Cerebellar nuclear complex (tissue), 1 donor: ENCODE measurements around the gene FAM200A.
A peak's percentile ranks its signal among the peaks of the same experiment; 100 is the strongest.
"Not testable (repeated sequence)": the region's sequence is repeated elsewhere in the genome, so short reads cannot be mapped to it uniquely, and the experiment has no call there.

Source experiments
- DNase-seq, 2 experiments: peaks; one replicate each; lab custom pipeline; 2025; lab: John Stamatoyannopoulos, UW

FAM200A gene

DNA sequence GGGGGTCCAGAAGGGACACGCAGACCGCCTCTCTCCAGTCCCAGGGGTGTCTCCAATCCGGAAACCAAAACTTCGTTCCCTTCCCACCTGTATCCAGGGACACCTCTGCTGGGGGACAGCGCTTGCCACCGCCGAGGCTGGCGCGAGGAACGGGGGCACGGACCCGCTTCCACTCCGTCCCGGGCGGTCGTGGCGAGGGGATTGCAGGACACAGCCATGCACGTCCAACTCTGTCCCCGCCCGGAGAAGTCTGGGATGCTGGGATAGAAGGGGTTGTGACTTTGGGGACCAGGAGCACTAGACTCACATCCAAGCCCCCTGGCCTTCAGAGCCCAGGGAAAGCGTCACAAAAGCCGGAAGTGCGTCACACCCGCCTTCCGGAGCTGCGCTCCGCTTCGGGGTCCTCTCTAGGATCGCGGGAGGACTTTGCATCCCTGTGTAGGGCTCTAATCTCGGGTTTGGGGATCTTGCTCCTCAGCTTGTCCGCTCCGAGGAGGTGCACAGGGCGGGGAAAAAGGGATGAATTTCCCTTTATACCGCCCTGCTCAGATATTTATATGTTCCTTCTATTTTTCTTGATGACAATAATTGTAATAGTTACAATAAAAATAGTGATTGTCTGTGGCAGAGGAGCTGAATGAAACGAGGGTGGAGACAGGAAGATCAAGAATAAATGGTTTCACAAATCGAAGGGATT, at the start of gene FAM200A:
Gene FAM200A (minus strand): TSS at position 348 of the 697 bp plus-strand sequence. CDS start 3,707 bp downstream, outside the sequence.
- peak; percentile 8 to 67 for DNase-seq

DNA sequence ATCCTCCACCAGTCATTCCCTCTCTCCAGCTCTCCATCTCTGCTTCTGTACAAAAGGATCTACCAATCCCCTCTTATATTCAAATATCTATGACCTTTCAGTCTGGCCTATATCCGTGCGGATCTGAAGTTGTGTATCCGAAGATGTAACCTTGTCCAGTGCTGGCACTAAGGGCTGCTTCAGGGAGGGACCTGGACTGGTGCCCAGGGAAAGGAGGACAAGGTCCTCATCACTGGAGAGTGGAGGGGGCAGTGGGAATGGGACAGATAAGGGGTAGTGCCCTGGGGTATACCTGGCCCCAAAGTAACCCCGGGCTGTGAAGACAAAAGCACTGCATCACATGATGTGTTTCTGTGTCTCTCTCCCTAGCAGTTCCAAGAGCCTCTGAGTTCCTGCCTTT, 47.9 kb upstream of the FAM200A start:
- no peak for DNase-seq

DNA sequence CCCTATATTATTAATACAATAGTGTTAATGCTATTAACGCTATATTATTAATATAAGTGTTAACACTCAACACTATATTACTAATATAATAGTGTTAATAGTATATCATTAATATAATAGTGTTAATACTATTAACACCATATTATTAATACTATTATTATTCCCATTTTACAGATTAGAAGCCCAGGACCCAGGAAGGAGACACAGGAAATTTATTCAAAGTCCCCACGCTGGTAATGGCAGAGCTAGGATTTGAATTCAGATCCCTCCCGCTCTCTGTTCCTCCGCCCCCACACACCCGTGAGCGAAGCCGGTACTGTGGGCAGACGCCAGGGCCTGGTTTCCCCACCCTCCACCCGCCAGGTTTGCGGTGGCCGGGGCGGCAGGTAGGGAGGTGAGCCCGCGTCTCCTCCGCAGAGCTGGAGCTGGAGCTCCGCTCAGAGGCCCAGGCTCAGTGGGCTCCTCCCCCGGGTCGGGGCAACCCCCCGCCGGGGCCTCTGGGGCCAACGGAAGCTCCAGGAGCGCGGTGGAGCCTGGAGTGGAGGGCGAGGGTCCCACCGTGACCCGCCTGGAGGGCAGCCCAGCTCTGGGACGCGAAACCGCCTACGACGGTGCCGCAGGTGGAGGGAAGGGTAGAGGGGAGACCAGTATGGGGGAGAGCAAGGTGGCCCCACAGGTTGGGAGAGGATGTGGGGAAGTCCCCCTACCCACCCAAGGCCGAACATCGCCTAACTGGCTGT, 46.0 kb upstream of the FAM200A start, which contains the start of gene TMEM225B:
Gene TMEM225B (plus strand): TSS at position 506 of the 740 bp plus-strand sequence. CDS start 6,122 bp downstream, outside the sequence.
- DNase-seq: no peak

DNA sequence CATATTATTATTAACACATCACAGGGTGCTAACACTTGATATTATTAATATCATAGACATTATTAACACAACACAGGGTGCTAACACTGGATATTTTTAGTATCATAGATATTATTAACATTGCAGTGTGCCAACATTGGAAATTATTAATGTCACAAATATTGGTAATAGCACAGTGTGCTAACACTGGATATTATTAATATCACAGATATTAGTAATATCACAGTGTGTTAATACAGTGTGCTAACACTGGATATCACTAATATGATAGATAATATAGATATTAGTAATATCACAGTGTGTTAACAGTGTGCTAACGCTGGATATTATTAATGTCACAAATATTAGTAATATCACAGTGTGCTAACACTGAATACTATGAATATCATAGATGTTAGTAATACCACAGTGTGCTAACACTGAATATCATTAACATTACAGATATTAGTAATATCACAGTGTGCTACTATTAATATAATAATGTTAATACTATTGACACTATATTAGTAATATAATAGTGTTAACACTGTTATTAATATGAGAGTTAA, 44.6 kb upstream of the FAM200A start:
- no peak for DNase-seq

DNA sequence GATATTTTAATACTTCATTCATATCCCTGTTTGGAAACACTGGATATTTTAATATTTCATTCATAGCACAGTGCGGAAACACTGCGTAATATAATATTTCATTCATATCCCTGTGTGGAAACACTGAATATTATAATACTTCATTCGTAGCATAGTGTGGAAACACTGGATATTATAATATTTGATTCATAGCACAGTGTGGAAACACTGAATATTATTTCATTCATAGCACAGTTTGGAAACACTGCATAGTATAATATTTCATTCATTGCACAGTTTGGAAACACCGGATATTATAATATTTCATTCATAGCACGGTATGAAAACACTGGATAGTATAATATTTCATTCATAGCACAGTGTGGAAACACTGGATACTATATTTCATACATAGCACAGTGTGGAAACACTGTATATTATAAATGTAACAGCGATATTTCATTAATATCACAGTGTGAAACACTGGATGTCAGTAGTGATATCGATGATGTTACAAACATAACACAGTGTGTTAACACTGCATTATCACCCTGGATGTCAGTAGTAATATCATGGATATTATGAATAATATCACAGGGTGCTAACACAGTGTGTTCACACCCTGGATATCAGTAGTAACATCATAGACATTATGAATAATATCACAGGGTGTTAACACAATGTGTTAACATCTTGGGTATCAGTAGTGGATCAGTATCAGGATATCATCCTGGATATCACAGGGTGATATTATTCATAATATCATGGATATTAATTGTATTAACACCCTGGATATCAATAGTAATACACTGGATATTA, 43.2 kb upstream of the FAM200A start:
- no peak for DNase-seq

DNA sequence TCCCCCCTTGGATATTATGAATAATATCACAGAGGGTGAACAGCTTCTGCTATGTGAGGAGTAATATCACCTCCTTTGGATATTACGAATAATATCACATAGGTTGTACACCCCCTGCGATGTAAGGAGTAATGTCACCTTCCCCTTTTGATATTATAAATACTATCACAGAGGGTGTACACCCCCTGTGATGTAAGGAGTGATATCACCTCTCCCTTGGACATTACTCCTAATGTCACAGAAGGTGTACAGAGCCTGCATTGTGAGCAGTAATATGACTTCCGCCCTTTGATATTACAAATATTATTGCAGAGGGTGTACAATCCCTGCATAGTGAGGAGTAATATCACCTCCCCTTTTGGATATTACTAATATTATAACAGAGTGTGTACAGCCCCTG, 37.0 kb upstream of the FAM200A start:
- DNase-seq: no peak

DNA sequence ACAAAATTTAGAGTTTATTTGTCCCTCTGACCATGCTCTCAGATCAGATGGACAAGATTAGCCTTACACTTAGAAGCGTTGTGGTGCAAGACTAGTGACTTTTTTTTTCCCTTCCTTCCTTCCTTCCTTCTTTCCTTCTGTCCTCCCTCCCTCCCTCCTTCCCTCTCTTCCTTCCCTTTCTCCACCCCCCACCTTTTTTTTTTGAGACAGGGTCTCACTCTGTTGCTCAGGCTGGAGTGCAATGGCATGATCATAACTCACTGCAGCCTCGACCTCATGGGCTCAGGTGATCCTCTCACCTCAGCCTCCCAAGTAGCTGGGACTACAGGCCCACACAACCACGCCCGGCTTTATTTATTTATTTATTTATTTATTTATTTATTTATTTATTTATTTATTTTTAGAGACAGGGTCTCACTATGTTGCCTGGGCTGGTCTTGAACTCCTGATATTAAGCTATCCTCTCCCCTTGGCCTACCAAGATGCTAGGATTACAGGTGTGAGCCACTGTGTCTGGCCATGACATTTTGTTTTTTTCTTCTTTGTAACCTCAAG, 28.9 kb upstream of the FAM200A start:
- DNase-seq: not testable (repeated sequence)

DNA sequence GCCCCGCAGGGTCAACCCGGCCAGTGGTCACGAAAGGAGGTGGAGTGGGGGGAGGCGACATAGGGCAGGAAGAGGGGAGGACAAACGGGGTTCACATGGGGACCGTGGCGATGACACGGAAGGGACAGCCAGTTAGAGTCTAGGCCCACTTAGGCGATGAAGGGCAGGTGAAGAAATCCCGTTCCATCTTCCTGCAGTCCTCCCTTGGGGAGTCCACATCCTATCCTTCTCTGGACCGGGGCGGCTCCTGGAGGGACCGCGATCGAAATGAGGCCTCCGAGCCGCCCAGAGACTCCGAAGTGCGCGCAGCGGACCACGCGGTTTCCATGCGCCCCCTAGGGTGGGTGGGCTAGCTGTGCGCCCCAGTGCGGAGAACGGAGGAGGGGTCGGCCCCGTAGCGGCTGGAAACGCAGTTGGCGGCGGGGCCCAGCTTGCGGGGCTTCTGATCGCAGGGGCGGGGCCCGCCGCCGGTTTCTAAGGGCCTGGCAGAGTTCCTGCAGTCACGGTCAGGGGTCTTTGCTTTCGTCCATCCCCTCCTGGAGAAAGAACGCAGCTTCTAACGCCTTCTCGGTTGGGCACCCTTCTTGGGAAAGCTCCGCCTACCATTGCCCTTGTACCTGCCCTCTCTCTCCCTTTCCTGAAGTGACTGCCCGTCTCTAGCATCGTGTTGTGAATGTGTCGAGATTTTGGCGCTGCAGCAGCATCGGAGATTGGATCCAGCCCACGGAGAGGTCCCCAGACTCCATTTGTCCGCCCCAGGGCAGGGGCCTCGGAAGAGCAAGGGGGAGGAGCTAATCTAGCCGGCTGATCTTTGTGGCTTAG, 28.3 kb upstream of the FAM200A start:
- peak in 1 of 2 experiments; percentile 15 for DNase-seq

DNA sequence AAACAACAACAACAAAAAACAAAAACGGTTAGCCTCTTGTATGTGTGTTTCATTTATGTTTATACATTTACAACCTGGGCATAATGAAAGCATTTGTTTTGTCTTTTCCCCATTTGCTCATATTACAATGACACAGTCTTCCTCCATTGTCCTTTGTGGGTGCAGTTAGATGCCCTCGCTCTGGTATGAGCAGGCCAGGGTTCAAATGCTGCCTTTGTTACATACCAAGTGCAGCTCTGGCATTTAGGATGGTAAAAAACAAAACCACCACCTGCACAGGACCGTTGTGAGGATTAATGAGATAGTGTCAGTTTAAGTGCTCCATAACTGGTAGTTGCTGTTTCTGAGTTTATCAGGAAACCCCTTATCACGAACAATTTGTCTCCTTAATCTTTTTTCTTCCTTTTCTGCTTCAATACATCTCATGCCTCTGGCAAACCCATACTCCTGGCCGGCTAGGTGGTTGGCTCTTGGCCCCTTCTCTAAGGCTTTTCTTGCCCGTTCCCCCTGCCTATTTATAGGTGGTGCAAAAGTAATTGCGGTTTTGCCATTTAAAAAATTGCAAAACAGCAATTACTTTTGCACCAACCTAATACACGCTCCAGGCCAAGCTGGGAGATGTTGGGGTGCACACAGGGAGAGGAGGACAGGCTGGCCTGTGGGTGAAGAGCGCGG, 27.5 kb upstream of the FAM200A start:
- no peak for DNase-seq

DNA sequence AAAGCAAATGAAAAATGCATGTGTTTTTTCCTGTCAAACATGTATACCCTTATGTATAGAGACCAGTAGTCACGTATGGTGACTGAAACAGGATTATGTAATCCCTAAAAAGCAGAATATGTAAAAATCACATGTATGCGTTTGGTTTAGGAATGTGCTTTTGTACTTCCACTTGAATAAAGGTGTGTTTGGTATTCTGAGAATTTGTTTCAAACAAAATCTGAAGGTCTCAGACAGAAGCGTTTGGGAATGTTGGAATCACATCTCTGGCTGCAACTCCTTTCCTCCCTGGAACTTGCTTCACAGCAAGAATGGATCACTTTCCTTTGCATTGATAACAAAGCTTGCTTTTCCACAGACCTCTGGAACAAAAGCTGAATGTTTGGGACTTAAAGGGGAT, 24.3 kb upstream of the FAM200A start:
- DNase-seq: no peak

DNA sequence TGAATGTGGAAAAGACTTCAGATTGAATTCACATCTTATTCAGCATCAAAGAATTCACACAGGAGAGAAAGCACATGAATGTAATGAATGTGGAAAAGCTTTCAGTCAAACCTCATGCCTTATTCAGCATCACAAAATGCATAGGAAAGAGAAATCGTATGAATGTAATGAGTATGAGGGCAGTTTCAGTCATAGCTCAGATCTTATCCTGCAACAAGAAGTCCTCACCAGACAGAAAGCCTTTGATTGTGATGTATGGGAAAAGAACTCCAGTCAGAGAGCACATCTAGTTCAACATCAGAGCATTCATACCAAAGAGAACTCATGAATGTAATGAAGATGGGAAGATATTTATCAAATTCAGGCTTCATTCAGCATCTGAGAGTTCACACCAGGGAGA, 21.3 kb upstream of the FAM200A start:
- DNase-seq: no peak

DNA sequence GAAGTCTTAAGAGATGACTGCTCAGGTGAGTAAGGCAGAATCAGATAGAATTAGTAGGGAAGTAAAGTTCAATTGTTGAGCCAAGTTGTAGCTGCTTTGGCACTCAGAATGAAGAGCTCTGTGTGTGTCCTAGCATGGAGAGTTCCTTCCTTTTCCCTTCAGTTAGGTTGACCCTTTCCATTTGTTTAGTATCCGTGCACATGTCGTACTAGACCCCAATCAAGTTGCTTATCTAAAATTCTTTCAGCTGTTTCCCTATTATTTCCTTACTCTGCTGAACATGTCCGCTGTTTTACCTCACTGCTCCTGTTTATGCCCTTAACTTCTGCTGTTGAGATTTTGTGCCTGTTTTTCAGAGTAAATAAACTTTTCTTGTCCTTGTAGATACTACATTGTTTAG, 19.9 kb upstream of the FAM200A start:
- no peak for DNase-seq

DNA sequence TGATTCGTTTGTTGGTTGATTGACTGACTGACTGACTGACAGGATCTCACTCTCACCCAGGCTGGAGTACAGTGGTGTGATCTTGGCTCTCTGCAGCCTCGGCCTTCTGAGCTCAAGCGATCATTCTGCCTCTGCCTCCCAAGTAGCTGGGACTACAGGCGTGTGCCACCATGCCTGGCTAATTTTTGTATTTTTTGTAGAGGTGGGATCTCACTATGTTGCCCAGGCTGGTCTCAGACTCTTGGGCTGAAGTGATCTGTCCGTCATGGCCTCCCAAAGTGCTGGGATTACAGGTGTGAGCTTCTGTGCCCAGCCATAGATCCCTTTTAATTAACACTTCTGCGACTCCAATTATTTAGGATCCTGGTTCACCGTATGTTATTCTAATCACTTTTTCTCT, 16.9 kb upstream of the FAM200A start:
- not testable (repeated sequence) for DNase-seq

DNA sequence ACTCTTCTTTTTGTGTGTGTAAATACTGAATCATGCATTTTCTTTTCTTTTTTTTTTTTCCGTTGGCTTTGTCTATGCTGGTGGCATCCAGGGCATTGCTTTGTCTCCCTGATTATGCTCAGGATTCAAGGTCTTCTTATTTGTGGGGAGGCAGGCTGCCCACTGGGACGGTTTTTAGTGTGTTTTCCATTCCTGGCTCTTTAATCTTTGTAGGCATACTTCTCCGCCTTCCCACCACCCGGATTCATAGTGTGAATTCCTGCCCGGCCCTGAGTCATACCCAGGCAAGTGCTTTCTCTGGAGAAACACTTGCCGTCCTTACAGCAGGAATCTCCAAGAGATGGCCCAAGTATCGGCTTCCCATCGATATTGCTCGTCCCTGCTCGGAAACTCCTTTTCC, 11.7 kb upstream of the FAM200A start:
- DNase-seq: no peak

DNA sequence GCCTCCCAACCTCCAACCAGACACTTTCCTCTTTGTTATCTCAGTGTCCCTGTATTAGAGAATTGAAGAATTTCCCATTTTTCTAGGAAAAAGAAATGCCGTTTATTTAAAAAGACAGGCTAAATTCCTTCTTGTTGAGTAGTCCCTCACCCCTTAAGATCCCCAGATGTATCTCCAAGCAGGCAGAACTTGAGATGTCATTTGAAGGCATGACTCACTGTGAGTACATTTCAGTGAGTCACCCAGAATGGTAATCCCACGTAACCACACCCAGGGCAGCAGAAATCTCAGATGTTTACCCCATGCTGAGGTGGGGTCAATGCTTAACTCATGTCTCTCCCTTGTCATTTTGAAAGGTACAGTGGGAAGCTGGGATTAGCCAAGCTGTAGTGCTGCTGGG, 10.9 kb upstream of the FAM200A start:
- no peak for DNase-seq

DNA sequence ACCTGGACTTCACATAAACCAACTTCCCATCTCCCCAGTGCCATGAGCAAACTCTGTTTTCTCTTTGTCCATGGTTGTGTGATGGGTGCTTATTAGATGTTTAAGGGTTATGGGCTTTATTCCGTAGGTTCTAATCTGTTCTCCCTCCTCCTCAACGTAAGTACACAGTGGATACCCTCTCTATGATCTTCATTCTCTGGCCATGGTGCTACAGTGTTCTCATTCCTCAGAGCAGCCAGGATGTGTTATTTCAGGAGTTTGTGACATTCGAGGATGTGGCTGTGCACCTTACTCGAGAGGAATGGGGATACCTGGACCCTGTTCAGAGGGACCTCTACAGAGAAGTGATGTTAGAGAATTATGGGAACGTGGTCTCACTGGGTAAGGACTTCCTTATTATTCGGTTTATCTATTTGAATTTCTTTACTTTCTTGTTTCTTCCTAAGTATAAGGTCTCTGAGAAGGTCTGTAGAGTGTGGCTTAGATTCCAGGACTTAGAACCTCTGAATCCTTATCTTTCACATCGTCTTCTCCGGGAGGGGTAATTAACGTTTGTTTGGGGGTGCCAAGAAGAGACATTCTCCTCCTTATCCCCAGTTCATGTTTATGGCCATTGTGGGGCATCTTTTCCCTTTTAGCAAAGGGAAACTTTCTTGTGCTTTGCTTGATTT, 10.3 kb upstream of the FAM200A start:
- no peak for DNase-seq

DNA sequence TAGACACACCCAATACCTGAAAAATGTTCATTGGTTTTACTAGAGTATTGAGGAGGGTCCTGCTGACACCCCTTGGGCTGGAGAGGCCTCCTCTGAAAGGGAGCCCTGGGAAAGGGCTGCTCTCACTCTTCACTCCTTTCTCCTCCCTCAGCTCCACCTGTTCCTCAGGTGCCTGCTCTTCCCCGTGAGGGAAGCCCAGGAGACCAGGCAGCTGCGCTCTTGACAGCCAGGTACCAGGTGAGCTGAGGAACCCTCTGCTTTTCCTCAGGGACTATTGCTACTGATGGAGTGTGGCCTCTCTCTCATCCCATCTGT, 9.8 kb upstream of the FAM200A start:
- no peak for DNase-seq

DNA sequence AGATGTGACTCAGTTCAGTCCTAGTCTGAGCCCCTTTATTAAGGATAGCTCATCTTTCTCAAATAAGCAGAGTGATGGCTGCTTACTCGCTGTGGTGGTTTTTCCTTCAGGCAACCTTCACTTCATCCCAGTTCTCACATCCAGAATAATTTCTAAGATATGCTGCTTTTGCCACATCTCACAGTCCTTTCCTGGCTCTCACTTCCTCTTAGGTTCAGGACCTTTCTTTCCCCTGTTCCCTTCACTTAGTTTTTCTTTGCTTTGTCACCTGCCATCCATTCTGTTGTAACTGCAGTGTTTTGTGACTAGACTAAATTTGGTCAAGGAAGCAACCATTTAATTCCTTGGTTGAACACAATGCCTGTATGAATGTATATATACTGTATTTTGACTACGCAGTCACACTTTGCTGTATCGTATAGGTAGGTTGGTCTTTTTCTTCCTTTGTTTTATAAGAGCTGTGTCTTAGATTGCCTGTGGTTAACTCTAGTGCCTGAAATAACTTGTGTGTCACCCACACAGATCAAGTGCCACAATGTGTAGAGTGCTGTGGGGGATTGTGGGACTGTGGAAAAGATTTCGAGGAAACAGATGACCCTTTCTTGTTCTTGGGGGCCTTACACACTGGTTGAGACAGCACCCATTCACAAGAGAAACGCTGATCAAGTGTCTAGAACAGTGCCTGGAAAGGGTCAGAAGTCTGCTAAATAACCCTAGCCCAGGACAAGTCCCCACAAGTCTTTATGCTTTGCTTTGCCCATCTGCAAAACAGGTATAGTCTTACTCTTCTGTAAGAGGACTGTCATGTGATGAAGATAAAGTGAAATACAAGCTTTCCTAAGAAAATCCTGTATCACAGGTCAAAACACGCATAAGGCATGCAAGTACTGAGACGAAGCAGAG, 9.2 kb upstream of the FAM200A start:
- DNase-seq: no peak
